ENCODE measurements around the gene SLC41A3.
"Not testable (repeated sequence)": the region's sequence is repeated elsewhere in the genome, so short reads cannot be mapped to it uniquely, and the experiment has no call there.

Gene SLC41A3

DNA sequence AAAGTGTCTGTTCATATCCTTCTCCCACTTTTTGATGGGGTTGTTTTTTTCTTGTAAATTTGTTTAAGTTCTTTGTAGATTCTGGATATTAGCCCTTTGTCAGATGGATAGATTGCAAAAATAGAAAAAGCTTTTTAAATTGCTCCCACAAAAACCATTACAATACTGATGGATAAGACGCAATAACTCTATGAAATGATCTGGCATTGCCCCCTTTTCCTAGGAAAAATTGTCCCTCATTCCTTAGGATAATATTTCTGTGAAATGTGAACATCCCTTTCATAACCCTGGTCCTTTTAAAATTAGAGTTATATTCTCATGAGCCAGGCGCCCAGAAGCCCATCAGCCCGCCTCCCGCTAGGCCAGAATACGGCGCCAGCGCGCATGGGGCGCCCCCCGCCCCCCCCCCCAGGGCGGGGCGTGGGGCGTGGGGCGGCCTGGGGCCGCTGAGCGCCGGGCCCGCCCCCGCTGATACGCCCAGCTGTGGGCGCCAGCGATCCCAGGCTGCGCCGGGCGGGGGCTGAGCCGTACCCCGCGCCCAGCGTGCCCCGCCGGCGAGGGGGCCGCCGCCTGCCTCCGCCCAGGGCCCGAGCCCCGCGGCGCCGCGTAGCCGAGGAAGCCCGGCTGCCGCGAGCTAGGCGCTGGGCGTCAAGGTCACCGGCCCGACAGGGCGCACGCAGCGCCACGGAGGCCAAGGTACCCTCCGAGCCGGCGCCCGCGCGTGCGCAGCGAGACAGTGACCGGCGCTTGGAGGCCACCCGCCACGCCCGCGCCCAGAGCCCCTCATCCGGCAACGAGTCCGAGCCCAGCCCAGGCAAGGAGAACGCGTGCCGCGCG is 126.0 kb downstream of the SLC41A3 start:
- DNase-seq (ENCODE audit: low read depth) = no peak

- DNase-seq (ENCODE audit: low read depth) = not testable (repeated sequence)
Measured at GRCh38 chr3:125957020-125957419, 126.9 kb downstream of the SLC41A3 start.

Data from fibroblast of the conjunctiva (primary cell).